Fibroblast of mammary gland (primary cell): ENCODE data around the gene TFAP2E.

ENCODE experiments used
- DNase-seq: peaks from one replicate; pipeline ENCODE4 v3.0.0-alpha.2; 2010; ENCODE audit warnings: low read depth
- H3K4me3 ChIP-seq: 2 replicates; pipeline ENCODE4 v1.5.1; 2011; ENCODE audit warnings: low read depth, mild to moderate bottlenecking, low read length, moderate library complexity; ENCODE audit not compliant: control insufficient read depth
- CTCF ChIP-seq: conservative IDR thresholded peaks from 2 replicates; pipeline ENCODE4 v1.5.1; 2011; ENCODE audit warnings: low read depth, low read length, inconsistent platforms; ENCODE audit not compliant: control insufficient read depth, insufficient read depth

The TFAP2E gene

GRCh38 chr1:35605071-35605866 is 32.2 kb downstream of the TFAP2E start:
- DNase-seq, result no peak
- TF ChIP-seq CTCF, result no peak
- no peak overlapping the region for H3K4me3 ChIP-seq

- TF ChIP-seq CTCF, result no peak
- DNase-seq, result no peak
- H3K4me3 ChIP-seq, result no peak overlapping the region
Measured at GRCh38 chr1:35605867-35606182, 32.7 kb downstream of the TFAP2E start.

GRCh38 chr1:35611655-35612054 is 38.5 kb downstream of the TFAP2E start:
- H3K4me3 ChIP-seq, result no peak overlapping the region
- no peak for DNase-seq
- no peak for TF ChIP-seq CTCF

GRCh38 chr1:35615440-35615839 is 42.3 kb downstream of the TFAP2E start:
- no peak for TF ChIP-seq CTCF
- no peak overlapping the region for H3K4me3 ChIP-seq
- DNase-seq, result no peak

- DNase-seq, result no peak
- TF ChIP-seq CTCF, result no peak
- H3K4me3 ChIP-seq, result no peak overlapping the region
Measured at GRCh38 chr1:35619237-35620121, 46.4 kb downstream of the TFAP2E start.

GRCh38 chr1:35622510-35623178 is 49.5 kb downstream of the TFAP2E start:
- H3K4me3 ChIP-seq, result no peak overlapping the region
- DNase-seq, result no peak
- no peak for TF ChIP-seq CTCF
